ENCODE results near the gene MKNK1.

Gene MKNK1

DNA sequence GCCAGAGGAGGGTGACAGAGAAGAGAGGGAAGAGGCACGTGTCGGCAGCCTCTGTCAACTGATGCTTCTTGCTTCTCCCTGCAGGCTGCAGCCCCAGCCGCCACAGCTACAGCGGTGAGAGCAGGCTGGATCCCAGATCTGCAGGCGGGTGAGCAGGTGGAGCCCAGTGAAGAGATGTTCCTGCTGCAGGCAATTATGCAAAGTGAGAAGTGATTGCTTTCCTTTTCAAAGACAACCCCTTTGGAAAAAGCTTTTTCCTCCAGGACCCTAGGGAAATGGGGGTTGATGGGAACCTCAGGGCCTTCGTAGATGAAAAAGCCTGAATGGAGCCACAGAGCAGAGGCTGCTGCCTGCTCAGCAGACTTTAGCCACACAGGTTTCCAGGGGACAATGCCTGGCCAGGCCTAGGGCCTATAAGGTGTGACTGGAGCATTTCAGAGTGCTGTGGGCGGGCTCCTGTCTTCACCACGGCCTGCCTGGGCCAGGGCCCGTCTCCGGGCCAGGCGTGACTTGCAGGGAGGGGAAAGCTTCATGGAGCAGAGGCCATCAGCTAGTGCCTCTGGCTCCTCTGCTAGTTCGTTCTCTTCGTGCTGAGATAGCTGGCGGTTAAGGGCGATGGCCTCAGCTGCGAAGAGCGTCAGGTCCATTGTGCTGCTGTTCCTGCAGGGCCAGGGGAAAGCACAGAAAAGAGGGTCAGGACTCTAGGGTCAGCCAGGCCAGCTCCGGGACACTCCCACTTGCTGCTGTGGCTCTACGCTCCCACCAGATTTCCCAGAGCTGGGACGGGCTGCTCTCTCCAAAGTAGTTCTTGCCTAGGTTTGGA, 45.7 kb downstream of the MKNK1 start:
- no peak for DNase-seq (ENCODE audit: low read depth)

DNA sequence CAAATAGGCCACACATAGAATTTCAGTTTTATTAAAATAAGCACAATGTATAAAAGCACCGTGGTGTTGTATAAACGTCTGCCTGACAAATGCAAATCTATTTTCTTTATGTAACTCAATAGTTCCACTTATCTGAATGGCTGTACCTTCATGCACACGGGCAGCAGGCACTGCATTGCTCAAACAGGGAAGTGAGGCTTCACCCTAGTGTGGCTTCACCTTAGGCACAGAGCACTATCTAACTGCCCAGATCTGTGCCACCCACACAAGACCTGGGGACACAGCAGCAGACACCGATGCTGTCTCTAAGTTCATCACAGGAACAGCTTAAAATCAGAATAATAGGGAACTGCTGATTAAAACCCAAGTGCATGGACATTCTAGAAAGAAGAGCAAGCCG, 46.7 kb downstream of the MKNK1 start:
- DNase-seq (ENCODE audit: low read depth), result no peak

- no peak for DNase-seq (ENCODE audit: low read depth)
Measured at GRCh38 chr1:46556822-46557221, 47.2 kb downstream of the MKNK1 start.

DNA sequence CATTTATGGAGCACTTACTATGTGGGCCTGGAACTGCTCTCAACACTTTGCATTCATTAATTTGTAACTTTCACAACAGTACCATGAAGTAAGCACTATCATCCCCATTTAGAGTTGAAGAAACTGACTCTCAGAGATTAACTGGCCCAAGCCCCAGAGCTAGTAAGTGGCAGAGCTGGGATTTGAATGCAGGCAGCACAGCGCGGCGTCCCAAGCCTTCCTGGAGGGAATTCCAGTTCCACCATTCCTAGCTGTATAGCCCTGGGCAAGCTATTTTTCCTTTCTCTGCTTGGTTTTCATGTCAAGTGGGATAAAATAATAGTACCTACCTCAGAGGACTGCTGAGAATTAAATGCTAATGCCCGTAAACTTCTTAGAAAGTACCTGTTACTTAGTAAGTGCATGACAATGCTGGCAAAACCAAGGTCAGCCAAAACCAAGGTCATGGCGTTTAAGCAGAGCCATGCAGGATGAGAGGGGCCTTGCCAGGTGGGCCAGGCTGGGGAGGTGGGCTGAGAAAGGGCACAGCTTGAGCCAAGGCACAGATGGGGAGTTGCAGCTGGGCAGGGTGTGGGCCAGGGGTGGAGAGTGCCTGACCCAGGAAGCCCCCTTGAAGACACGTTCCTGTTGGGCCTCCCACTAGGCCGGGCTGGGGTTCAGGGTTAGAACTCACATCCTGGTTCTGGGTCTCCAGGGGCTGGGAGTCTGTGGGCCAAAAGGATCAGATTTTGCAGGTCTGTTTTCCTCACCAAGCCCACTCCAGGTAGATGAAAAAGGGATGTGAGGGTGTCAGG, 48.0 kb downstream of the MKNK1 start:
- no peak for DNase-seq (ENCODE audit: low read depth)

- no peak for DNase-seq (ENCODE audit: low read depth)
Measured at GRCh38 chr1:46554597-46555381, 49.3 kb downstream of the MKNK1 start.

GRCh38 chr1:46554236-46554596, 49.9 kb downstream of the MKNK1 start:
- DNase-seq (ENCODE audit: low read depth), result no peak

DNA sequence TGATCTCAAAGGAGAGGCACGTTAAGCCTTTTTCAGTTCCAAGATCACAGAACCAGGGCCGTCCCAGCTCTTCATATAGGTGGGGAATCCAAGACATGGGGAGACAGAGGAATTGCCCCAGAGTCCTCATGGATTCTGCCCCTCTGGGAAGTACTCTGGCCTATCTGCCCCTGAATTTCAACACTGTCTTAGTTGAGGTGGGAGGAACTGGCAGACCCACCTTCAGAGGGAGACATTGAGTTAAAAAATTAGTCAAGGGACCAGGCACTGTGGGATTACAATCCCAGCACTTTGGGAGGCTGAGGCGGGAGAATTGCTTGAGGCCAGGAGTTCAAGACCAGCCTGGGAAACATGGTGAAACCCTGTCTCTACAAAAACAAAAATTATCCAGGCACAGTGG, 50.6 kb downstream of the MKNK1 start:
- DNase-seq (ENCODE audit: low read depth), result no peak

DNA sequence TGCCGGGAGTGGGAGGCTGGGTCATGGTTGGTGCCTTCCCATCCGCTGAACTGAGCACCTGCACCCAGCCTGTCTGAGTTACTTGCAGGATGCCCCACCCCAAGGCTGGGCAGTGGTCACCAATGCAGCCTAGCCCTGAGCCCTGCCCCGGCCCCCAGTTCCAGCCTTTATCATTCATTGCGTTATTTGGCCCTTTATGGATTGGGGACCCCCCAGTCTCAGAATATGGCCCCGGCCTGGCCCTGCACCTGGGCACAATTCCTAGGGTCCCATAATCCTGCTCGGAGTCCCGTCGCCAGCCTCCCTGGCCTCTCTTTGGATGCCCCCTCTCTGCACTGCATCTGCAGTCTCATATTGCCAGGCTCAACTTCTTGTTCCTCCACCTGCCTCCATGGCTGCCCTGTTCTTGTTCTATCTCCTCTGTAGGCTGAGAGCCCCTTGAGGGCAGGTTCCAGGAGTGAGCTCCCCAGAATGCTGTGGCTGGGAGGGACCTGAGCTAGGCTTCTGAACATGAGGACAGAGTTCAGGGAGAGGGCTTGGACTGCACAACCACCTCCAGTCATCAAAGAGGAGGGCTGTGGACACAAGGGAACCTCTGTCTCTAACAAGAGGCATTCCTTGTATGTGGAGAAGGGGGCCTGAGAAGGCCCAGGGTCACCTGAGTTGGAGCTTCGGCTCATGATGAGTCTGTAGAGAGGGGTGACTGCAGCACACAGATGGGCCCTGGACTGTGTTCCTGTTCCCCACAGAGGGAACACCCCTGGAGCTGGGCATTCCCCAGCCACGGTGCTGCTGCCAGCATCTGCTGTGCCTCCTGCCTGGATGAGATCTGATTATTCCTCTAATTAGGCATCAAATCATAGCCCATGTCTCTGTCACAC, 51.5 kb downstream of the MKNK1 start:
- DNase-seq (ENCODE audit: low read depth), result no peak

- DNase-seq (ENCODE audit: low read depth), result no peak
Measured at GRCh38 chr1:46551597-46552095, 52.4 kb downstream of the MKNK1 start, which contains the start of gene KNCN. TSS of gene KNCN (minus strand) at chr1:46551647. CDS start at chr1:46551215, 432 bp downstream.

DNA sequence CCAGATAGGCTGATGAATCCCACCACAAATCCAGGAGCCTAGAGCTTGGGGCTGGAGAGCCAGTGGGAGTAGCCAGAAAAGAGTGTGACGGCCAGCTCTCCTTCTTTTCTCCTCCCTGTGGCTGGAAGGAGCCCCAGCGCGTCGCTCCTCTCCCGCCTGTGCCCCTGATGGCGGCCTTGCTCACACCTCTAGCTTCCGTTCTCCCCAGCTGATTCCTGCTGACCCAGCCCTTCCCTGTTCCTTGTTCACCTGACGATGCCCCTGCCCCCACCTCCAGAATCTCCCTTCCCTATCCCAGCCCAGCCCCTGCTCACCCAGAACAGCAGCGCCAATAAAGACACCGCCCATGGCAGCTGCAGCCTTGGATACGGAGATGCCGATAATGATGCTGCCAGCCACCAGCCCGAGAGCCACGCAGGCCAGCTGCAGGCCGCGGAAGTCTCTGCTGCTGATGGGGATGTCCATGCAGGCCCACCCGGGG, 53.3 kb downstream of the MKNK1 start:
- no peak for DNase-seq (ENCODE audit: low read depth)

DNA sequence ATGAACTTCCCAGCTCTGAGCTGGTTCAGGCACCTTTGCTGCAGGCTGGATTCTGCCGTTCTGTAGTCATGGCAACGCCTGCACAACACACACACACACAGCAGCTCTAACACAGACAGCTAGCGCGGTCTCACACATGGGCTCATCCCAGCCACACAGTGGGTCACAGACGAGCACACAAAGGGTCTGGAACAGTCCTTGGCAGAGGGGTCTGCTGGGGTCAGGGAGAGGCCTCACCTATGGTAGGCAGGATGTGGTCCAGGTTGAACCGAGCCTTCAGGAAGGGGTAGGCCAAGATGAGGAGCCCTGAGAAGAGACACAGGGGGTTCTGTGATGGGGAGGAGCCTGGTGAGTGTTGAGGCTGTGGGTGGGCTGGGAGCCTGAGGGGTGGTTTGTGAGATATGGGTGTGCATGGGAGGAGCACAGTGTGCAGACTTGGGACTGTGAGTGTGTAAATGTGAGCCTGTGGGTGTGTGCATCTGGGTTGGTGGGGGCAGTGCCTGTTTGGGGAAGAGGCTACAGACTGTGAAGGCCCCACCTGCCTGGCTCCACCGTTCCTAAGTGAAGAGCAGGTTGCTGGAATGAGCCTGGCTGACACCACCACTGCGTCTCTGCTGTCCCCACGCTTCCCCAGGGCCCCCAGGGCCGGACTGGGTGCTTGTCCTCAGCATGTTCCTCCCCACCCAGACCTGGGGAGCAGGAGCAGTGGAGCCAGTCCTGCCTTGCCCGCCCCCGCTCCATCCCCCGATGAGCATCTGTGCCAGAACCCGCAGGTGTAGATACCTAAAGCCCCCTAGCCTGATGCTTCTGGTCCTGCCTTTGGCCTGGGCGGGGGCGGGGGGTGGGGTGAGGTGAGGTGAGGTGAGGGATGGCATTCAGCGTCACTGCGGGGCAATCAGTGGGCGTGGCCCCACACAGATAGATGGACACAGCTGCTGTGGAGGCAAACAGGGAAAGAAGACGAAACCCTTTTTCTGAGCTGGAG, 54.1 kb downstream of the MKNK1 start:
- peak; percentile 15 for DNase-seq (ENCODE audit: low read depth)

DNA sequence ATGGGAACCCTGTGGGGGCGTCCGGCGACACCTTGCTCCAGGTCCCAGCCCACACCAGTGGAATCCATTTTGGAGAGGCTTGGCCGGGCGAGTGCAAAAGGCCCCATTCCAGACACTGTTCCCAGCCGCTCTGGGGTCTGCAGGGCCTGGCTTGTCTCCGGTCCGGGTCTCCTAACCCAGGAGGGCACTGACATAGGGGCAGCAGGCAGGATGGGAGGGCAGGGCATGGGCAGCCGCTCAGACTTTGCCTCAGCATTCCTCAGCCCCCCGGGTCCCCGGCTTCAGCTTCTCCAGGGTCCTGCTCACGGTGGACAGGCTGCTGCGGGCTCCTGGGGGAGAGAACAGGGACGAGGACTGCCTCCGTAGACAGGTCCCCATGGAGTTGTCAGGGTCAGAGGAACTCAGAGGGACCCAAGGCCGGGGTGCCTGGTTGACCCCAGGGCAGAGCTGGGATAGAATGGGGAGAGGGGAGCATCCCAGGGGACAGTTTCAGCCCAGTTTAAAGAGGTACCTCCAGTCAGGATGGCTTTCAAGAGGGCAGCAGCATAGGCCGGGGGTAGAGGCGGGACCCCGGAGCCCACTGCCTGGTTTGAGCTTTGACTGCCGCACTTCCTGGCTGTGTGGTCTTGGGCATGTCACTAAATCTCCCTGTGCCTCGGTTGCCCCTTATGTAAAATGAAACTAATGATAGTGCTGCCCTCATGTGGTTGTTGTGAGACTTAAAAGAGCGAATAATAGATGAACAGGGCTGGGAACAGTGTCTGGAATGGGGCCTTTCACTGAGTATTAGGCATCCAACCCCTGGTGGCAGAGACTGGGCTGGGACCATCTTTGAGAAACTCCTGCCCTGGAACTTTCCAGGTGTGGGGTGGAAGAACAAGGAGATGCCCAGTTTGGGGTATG, 56.3 kb downstream of the MKNK1 start:
- no peak for DNase-seq (ENCODE audit: low read depth)

DNA sequence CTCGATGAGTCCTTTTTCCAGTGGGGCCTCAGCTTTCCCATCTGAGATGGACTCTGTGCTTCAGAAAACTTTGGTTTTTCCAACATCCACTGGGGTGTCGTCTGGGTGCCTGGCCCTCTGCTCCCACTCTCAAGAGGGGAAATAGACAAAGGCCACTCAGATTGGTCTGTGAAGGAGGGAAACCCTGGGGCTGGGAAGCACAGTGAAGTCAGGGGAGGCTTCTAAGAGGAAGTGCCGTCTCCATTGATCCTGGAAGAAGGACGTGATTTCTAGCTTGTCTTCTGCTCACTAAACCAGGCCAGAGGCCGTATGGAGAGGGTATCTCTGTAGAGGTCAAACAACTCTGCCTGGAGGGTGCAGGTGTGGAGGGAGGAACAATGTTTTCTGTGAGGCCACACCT, 57.9 kb downstream of the MKNK1 start:
- no peak for DNase-seq (ENCODE audit: low read depth)

- no peak for DNase-seq (ENCODE audit: low read depth)
Measured at GRCh38 chr1:46545784-46546183, 58.3 kb downstream of the MKNK1 start.

- DNase-seq (ENCODE audit: low read depth), result no peak
Measured at GRCh38 chr1:46544561-46545240, 59.4 kb downstream of the MKNK1 start.

DNA sequence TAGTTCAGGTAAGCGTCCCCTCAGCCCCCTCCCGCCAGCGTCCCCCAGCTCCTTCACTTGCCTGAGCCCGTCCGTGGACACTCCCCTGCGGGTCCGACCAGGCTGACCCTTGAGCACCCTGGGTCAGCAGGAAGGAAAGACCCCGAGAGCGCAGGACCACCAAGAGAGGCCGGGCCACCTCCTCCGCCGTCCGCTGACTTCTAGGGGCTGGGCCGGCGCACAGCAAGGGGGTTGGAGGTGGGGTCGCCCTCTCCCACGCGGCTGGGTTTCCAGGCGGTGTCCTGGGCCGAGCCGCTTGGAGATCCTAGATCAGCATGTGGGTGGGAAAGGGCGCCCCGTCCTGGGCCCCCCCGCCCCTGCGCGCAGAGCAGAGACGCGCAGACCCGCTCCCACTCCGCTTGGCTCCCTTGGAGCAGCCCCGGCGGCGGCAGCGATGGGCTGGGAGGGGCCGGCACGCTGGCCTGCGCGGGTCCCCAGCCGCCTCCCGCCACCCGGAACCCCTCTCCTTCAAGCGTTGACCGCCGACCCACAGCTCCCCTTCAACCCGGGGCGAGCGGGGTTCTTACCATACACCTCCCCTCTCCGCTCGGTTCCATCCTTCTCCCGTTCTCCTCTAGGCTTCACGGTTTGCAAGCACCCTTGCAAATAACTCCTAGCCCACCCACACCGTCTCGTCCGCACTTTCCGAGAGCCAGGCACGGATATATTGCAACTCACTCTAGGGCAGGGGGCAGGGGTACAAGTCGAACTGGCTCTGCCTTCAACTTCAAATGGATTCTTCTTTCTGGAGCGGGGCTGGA, 60.1 kb downstream of the MKNK1 start:
- DNase-seq (ENCODE audit: low read depth), result no peak

- DNase-seq (ENCODE audit: low read depth), result no peak
Measured at GRCh38 chr1:46543382-46543760, 60.7 kb downstream of the MKNK1 start.

- no peak for DNase-seq (ENCODE audit: low read depth)
Measured at GRCh38 chr1:46539972-46540371, 64.1 kb downstream of the MKNK1 start.
